GM19351 (cell line): Measurements from ENCODE around the gene CHKB.
A peak's percentile ranks its signal among the peaks of the same experiment; 100 is the strongest.
"Not testable (repeated sequence)": the region's sequence is repeated elsewhere in the genome, so short reads cannot be mapped to it uniquely, and the experiment has no call there.

Experiments used
- ATAC-seq: cut with Tn5 transposase; IDR thresholded peaks from one replicate; pipeline ENCODE4 v1.9.1; 2021; ENCODE audit warnings: mild to moderate bottlenecking, moderate library complexity; ENCODE audit not compliant: unreplicated experiment

The CHKB gene, protein sequence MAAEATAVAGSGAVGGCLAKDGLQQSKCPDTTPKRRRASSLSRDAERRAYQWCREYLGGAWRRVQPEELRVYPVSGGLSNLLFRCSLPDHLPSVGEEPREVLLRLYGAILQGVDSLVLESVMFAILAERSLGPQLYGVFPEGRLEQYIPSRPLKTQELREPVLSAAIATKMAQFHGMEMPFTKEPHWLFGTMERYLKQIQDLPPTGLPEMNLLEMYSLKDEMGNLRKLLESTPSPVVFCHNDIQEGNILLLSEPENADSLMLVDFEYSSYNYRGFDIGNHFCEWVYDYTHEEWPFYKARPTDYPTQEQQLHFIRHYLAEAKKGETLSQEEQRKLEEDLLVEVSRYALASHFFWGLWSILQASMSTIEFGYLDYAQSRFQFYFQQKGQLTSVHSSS

GRCh38 chr22:50582493-50583293 lies at the start of gene CHKB:
TSS of gene CHKB (minus strand) at chr22:50582849. CDS start at chr22:50582781, 68 bp downstream.
- peak; percentile 87 for ATAC-seq

- ATAC-seq, result no peak
Measured at GRCh38 chr22:50630376-50630775, 47.7 kb upstream of the CHKB start.

GRCh38 chr22:50628543-50629134 lies 46.0 kb upstream of the CHKB start:
- peak; percentile 14 for ATAC-seq

GRCh38 chr22:50627642-50628542 lies 45.2 kb upstream of the CHKB start, which contains the start of gene ARSA:
TSS of gene ARSA (minus strand) at chr22:50628152. CDS start at chr22:50627779, 373 bp downstream.
- ATAC-seq, result peak; percentile 80

DNA sequence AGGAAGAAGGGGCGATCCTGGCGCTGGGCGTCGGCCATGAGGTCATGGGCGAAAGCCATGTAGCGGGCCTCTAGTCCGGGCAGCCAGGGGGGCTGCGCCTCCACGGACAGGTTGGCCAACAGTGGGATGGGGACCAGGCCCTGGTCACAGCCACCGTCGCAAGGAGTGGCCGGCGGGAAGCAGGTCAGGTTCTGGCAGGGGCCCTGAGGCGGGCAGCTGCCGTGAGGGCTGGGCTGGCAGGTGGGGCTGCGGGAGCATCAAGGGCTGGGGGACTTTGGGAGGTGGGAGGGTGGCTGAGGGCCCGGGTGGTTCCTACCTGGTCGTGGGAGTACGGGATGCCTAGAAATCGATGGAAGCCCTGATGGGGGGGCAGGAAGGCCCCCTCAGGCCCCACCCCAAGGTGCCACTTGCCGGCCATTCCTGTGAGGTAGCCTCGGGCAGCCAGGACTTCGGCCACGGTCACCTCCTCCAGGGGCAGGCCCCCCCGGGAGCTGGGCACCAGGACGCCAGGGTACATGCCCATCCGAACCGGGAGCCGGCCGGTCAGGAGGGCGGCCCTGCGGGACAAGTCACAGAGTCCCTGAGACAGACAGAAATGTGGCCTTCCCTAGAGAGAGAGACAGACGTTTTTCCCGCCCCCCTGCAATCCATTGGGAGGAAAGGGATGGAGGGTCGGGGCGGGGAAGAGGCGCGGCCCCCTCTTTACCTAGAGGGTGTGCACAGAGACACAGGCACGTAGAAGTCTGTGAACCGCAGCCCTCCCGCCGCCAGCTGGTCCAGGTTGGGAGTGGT lies 44.4 kb upstream of the CHKB start:
- no peak for ATAC-seq

GRCh38 chr22:50626314-50626849 lies 43.7 kb upstream of the CHKB start:
- no peak for ATAC-seq

GRCh38 chr22:50625568-50626313 lies 43.1 kb upstream of the CHKB start:
- no peak for ATAC-seq

GRCh38 chr22:50625131-50625567 lies 42.5 kb upstream of the CHKB start:
- no peak for ATAC-seq

- ATAC-seq, result no peak
Measured at GRCh38 chr22:50624347-50625130, 41.9 kb upstream of the CHKB start.

DNA sequence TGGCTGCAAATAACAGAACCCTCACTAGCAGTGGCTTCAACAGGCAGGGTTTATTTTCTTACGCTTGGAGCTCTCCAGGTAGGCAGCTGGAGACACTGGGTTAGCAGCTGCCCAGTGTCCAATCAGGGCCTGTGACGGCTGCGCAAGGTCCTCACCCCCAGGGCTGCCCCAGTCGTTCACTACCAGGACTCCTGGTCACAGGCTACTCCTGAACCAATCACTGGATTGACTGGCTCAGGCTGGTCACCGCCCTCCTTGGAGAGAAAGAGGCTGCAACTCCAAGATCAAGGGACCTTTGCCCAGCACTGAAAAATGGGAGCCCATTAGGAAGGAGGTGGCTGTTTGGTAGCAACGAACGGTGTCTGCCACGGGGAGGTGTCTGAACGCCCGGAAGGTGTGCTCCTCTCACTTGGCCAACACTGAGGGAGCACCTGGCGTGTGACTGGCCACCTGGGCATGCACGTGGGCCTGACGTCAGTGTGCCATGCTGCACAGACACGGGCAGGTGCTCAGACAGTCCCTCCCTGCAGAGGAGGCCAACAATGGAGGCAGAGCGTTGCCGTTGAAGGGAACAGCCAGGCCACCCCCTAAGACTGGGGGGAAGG lies 40.2 kb upstream of the CHKB start:
- ATAC-seq, result no peak

- ATAC-seq, result no peak
Measured at GRCh38 chr22:50621948-50622722, 39.5 kb upstream of the CHKB start.

DNA sequence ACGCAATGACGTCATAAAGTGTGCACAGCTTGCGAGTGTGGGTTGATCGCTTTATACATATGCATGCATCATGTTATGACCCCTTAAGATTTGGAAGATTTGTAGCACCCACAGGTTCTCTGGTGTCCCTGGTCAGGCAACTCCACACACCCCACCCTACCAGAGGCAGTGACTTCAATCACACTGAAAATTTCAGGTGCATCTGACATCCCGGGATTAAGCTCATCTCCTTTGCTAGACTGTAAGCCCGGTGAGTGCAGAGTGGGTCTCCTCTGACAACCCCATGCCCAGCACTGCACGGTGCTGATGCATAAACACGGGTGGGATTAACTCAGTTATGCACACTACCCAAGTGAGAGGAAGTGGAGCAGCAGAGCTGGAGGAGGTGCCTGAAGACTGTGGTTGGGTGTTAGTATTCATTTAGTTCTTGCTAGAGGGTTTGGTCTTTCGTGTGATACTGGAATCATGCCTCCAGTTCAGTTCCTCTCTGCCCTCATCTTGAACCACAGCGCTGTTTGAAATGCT lies 38.8 kb upstream of the CHKB start:
- peak; percentile 43 for ATAC-seq

- ATAC-seq, result peak; percentile 45
Measured at GRCh38 chr22:50620593-50621355, 38.1 kb upstream of the CHKB start.

DNA sequence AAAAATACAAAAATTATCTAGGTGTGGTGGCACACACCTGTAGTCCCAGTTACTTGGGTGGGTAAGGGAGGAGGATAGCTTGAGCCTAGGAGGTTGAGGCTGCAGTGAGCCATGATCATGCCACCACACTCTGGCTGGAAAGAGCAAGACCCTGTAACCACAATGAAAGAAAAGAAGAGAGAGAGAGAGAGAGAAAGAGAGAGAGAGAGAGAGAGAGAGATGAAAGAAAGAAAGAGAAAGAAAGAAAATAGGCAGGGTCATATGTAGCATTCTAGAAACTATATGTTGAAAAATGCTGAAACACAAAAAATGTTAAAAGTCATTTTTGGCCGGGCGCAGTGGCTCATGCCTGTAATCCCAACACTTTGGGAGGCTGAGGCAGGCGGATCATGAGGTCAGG lies 31.6 kb upstream of the CHKB start:
- ATAC-seq, result not testable (repeated sequence)

DNA sequence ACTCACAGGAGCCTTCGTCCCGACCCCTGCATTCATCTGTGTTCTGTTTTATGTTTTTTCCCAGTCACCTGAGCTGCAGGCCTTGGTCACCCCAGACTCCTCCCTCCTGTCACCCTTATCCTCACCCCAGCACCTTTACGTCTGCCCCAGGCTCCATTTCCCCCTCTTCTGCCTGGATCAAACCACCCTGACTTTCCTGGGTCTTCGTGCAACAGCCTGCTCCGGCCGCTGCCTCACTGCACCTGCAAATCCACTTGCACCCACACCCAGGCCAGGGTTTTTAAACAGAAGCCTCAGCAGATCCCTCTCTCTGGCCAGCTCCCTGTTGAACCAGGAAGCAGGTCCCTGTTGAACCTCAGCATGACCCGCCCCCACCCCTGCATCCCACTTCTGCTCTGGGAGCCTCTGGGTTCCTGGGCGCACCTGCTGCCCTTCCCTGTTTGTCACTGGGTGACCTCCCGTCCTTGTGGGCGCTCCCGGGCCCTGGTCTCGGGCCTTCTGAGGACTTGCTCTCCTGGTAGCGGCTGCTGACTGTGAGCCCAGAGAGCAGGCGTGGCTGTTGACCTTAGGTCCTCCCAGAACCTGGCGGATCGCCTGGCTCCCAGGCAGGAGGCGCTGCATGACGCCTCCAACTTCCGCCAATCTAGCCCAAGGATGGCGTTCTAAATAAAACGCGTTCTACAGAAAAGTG lies 30.8 kb upstream of the CHKB start:
- no peak for ATAC-seq
